HG03060 (cell line): ENCODE data around the gene ZNF574.

ENCODE experiments used
- ATAC-seq: cut with Tn5 transposase; IDR thresholded peaks from one replicate; pipeline ENCODE4 v1.9.1; 2021; ENCODE audit warnings: low read depth, moderate number of reproducible peaks; ENCODE audit not compliant: unreplicated experiment

ZNF574 gene

DNA sequence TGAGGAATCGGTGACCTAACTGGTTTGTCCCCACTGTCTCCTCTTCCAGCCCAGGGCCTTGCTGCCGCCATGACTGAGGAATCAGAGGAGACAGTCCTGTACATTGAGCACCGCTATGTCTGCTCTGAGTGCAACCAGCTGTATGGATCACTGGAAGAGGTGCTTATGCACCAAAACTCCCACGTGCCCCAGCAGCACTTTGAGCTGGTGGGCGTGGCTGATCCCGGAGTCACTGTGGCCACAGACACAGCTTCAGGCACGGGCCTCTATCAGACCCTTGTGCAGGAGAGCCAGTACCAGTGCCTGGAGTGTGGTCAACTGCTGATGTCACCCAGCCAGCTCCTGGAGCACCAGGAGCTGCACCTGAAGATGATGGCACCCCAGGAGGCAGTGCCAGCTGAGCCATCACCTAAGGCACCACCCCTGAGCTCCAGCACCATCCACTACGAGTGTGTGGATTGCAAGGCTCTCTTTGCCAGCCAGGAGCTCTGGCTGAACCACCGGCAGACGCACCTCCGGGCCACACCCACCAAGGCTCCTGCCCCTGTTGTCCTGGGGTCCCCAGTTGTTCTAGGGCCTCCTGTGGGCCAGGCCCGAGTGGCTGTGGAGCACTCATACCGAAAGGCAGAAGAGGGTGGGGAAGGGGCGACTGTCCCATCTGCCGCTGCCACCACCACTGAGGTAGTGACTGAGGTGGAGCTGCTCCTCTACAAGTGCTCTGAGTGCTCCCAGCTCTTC lies 2.7 kb downstream of the ZNF574 start:
- ATAC-seq: no peak

DNA sequence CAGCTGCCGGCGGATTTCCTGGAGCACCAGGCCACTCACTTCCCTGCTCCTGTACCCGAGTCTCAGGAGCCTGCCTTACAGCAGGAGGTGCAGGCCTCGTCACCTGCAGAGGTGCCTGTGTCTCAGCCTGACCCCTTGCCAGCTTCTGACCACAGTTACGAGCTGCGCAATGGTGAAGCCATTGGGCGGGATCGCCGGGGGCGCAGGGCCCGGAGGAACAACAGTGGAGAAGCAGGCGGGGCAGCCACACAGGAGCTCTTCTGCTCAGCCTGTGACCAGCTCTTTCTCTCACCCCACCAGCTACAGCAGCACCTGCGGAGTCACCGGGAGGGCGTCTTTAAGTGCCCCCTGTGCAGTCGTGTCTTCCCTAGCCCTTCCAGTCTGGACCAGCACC lies 3.3 kb downstream of the ZNF574 start:
- ATAC-seq: no peak

DNA sequence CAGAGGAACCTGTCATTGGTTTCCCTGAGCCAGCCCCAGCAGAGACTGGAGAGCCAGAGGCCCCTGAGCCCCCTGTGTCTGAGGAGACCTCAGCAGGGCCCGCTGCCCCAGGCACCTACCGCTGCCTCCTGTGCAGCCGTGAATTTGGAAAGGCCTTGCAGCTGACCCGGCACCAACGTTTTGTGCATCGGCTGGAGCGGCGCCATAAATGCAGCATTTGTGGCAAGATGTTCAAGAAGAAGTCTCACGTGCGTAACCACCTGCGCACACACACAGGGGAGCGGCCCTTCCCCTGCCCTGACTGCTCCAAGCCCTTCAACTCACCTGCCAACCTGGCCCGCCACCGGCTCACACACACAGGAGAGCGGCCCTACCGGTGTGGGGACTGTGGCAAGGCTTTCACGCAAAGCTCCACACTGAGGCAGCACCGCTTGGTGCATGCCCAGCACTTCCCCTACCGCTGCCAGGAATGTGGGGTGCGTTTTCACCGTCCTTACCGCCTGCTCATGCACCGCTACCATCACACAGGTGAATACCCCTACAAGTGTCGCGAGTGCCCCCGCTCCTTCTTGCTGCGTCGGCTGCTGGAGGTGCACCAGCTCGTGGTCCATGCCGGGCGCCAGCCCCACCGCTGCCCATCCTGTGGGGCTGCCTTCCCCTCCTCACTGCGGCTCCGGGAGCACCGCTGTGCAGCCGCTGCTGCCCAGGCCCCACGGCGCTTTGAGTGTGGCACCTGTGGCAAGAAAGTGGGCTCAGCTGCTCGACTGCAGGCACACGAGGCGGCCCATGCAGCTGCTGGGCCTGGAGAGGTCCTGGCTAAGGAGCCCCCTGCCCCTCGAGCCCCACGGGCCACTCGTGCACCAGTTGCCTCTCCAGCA lies 4.2 kb downstream of the ZNF574 start:
- no peak for ATAC-seq

DNA sequence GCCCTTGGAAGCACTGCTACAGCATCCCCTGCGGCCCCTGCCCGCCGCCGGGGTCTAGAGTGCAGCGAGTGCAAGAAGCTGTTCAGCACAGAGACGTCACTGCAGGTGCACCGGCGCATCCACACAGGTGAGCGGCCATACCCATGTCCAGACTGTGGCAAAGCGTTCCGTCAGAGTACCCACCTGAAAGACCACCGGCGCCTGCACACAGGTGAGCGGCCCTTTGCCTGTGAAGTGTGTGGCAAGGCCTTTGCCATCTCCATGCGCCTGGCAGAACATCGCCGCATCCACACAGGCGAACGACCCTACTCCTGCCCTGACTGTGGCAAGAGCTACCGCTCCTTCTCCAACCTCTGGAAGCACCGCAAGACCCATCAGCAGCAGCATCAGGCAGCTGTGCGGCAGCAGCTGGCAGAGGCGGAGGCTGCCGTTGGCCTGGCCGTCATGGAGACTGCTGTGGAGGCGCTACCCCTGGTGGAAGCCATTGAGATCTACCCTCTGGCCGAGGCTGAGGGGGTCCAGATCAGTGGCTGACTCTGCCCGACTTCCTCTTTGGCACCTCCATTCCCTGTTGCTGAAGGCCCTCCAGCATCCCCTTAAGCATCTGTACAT lies 4.9 kb downstream of the ZNF574 start:
- no peak for ATAC-seq

DNA sequence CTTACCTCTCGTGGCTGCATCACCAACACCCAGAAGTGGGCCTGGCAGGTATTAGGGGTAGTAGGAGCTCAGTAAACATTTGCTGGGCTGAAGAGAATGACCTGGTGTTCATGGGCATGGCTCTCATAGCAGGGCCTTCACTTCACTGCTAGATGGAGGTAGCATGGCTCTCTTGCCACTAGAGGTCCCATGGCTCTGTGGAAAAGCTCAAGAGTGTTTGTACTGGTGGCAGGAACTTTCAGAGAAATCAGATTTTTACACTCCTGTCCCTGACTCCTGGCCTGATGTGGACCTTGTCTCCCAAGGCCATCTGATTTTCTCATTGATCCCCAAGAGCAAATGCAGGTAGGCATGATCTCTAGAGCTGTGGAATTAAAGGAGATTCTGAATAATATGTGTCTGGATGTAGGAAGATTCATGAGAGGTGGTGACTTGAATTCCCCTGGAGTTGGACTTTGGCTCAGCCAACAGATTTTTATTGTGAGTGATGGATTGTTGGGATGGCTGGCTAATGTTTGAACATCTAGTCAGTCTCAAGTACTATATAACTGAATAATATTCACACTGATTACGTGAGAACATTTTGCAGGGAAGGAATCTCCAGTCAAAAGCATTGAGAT lies 5.7 kb downstream of the ZNF574 start:
- ATAC-seq: no peak

DNA sequence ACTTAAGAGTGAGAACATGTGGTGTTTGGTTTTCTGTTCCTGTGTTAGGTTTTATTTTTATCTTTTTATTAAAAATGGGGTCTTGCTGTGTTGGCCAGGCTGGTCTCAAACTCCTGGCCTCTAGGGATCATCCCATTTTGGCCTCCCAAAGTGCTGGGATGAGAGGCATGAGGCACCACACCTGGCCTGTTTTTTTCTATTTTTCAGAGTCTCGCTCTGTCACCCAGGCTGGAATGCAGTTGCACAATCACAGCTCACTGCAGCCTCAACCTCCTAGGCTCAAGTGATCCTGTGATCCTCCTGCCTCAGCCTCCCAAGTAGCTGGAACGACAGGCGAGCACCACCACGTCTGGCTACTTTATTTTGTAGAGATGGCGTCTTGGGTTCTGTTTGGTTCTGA lies 7.6 kb downstream of the ZNF574 start:
- no peak for ATAC-seq

DNA sequence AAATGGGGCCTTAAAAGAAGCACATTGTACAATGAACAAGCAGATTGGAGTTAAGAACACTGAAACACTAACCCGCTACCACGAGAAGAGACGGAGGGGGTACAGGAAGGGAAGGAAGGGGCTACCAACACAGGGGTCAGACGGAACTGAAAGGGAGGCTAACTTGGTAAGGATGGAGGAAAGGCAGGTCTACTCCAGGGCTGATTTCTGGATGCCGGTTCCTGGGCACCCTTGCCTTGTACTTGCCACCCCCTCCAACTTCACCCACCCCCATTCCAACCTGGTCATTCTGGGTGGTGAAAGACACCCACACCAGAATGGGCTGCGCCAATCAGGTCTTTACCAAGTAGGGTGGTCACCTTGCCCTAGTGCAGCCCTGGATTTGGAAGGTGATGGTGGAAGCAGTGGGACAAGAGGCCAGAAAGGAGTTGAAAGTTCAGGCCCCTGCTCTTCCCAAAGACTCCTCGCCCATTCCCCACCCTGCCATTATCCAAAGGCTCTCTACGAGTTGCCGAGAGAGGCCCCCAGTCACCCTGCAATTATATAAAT lies 10.3 kb downstream of the ZNF574 start:
- no peak for ATAC-seq

DNA sequence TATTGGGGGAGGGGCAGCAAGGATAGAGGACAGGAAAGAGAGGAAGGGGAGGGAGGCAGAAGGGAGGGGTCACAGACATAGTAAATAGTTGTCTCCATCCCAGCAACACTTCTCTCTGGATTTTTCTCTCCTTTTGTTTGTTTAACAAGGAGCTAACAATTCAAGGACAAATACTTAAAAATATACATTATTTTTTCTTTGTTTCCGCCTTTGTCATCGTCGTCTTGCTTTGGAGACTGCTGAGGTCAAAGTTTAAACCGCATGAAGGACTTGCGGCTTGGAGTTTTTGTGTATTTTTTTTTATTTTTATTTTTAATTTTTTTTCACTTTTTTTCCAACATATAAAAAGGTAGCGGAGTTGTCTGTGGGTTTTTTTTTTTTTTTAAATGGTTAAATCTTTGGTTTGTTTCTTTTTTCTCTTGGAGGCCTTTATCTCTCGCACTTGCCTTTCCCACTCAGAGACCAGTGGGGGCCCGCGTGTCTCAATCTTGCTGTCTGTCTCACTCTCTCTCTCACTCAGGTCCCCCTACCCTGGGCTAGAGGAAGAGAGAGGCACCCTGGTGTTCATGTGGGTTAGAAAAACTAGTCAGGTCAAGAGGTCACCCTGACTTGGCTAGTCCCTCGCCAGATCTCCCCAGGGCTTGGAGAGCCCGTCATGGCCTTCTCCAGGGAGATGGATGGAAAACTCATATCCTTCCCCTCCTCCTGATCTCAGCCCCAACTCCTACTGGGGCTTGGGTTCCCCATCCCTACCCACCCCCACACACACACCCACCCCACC lies 11.0 kb downstream of the ZNF574 start:
- no peak for ATAC-seq

DNA sequence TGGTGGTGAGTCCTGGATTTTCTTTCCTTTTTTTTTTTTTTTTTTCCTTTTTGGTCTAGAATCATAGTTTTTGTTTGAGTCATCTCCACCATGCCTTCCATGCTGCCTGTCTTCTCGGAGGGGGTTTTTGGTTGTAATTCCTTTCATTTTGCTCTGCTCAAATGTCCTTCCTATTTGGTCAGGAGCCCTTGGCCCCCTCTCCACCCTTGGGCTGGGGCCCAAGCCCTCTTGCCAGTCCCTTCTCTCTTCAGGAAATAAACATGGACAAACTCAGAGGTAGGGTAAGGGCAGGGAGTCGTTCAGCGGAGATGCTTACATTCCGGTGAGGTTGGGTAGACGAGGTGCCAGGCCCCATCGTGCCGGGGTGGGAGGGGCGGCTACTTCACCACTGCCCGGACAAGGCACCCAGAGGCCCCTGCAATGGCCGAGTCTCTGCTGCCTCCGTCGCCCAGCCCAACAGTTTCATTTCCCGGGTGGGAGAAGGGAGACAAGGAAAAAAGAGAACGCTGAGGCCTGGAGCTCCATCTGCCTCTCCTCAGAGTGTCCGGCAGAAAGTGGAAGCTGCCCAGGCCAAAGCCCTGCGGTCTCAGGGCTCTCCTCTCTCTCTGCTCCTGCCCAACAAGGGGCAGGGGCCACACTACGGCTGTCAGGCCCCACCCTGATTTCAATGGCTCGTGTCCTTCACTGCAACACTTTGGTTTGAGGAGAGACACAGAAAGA lies 12.7 kb downstream of the ZNF574 start:
- ATAC-seq: no peak

DNA sequence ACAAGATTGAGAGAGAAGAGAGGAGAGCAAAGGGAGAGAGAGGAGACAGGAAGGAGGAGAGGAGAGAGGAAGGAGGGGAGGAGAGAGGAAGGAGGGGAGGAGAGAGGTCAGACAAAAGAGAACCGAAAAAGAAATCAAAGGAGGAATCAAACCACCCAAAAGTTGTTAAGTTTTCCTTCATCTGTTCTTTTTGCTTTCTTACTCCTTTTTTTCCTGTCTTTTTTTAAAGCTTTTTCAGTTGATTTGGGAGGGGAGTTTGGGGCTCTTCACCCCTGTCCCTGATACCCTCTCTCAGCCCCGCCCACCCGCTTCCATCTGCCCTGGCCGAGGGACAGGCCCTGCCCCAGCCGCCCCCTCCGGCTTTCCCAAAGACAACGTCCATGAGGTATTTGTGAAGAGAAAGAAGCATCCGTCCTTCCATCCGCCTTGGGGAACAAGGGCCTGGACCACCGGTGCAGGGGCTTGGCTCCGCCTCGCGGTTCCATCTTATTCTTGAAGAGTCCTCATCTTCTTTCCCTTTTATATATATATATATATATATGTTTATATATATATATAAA lies 13.3 kb downstream of the ZNF574 start:
- ATAC-seq: no peak

DNA sequence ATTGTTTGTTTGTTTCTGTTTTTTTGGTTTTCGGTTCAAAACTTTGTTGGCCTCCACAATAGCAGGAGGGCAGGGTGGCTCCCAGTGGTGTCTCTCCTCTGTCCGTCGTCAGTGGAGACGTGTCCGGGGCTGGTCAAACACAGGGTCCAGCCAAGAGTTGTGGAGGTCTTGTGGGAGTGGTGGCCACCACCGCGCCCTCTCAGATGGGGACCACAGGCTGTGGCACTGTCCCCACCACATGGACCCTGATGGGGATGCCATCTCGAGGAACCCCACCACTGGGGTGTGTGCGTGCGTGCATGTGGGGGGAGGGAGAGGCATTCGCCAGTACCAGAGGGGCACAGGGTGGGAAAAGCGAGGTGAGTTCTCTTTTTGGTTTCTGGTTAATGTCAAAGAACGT lies 13.8 kb downstream of the ZNF574 start:
- no peak for ATAC-seq

DNA sequence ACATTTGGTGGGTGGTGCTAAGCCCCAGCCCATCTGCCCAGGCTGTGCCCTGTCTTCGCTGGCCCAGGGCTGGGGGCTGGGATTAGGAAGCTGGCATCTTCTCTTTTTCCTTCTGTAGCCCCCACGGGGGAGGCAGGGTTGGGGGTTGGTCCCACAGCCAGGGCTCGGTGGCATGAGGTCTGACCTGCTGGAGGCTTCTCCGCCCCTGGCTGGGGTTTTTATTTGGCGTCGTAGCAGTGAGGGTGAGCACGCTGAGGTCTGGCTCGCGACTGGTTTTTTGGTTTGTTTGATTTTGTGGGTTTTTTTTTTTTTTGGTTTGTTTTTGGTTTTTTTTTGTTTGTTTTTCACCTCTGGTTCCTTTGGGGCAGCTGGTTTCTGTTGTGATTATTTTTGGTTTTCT lies 14.7 kb downstream of the ZNF574 start:
- no peak for ATAC-seq

DNA sequence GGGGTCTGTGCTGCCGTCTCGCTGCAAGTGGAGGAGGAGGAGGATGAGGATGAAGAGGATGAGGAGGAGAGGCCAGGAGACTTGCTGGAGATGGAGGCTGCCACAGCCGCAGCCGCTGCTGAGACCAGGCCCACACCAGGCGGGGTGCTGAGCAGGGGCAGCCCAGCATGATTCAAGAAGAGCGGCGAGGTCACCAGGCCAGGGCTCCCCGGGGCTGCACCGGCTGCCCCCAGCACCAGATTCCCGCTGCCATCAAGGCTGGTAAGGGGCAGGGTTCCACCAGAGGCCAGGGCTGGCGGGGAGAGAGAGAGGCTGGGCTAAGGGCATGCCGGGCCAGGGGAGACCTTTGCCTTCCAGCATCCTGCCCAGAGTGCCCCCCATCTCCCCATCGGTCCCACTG lies 15.3 kb downstream of the ZNF574 start:
- no peak for ATAC-seq

DNA sequence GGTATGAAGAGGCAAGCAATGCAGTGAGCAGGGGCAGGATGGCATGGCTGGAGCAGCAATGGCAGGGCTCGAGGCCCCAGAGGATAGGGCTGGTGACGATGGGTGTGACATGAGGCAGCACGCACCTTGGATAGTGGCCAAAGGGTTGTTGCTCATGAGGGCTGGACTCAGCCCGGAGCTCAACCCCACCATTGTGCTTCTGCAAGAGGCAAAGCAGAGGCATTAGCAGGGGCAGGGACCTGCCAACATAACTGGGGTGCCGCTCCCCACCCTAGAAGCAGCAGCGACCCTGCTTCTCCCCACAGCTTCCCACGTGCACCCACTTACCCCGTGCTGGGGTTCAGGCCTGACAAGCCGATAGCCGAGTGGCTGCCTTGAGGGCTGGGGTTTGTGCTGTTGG lies 15.8 kb downstream of the ZNF574 start:
- no peak for ATAC-seq

DNA sequence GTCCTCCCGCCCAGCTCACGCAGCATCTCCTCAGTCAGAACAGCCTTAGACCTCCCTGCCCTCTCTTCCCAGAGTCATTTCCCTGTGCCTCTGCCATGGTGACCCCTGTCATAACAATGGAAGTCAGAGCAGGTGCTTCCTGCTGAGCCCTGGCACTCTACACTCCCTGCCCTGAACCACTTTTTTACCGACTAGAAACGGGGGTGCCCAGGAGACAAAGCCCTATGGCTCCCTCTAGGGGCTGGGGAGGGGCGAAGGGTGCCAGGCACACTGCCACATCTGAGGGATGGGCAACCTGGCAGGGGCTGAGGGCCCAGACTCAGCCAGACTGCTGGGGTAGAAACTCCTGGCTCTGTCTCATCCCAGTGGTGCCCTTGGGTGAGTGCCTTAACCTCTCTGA lies 16.4 kb downstream of the ZNF574 start:
- no peak for ATAC-seq

DNA sequence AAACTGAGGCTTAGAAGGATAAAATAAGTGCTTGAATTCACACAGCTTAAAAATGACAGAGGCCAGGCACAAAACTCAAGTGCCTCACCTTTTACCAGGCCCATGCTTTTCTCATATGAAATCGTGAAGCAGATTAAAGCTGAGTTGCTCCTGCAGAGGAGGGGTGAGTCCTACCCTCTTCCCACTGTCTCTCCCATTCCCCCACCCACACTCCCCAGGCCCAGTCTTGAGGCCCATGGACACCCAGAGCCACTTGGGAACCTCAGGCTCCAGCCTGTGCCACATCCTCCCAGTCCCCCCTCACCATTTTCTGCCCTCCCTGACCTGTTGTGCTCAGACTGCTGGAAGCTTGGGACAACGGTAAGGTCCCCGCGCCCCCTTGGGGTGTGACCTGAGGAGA lies 17.5 kb downstream of the ZNF574 start:
- ATAC-seq: no peak

DNA sequence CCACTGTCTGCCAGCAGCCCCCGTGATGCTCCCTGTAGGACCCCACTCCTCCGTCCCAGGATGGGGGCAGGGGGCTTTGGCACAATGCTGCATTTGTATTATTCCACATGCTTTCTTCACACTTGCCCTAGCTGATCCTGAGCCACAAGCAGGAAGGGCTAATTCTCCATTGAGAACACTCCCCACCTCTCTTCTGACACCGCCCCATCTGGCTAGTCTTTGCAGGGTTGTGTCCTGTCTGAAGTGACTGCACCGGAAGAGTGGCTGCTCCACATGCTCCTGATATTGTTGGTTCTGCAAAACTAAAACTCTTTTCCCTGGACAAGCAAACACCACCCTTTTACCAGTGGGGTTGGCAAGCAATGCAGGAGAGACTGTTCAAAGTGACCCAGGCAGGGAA lies 18.0 kb downstream of the ZNF574 start:
- no peak for ATAC-seq

DNA sequence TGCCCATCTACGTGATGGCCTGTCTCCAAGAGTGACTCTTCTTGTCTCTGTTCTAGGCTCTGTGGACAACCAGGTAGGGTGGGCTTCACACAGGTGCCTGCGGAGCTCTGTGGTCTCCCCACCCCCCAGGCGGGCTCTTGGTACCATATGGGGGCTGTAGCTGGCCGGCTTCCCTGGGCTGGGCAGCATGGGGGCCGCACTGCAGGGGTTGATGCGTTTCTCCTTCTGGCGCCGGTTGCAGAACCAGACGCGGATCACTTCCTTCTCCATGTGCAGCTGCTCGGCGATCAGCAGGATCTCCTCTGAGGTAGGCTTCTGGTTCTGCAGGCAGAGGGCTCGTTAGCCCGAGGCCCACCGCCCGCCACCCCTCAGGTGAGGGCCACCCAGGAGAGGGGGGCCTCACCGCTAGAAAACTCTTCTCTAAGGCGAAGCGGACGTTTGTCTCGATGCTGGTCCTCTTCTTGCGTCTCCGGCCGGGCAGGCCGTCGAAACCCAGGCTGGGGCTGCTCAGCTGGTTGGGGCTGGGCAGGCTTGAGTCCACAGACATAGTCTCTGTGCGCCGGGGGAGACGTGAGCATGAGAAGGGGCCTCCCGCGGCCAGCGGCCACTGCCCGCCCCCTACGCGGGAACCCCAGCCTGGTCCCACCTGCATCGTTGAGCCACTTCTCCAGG lies 19.3 kb downstream of the ZNF574 start:
- ATAC-seq: no peak

DNA sequence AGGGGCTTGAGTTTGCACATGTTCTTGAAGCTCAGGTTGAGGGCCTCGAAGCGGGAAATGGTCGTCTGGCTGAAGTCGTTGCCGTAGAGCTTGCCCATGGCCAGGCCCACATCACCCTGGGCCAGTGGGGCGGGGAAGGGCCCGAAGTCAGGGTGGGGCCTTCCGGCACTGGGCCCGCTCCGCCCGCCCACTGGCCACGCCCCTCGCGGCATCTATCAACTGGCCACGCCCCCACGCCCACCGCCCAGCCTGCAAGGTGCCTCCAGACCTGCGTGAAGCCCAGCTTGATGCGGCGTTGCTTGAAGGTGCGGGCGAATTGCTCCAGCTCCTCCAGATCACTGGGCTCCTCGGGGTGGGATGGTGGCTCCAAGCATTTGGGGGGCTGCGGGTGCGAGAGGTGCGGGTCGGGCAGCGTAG lies 19.9 kb downstream of the ZNF574 start:
- ATAC-seq: no peak
